ENCODE results near the gene APBB2.
"Not testable (repeated sequence)": the region's sequence is repeated elsewhere in the genome, so short reads cannot be mapped to it uniquely, and the experiment has no call there.

The APBB2 gene

GRCh38 chr4:41061482-41062185 is 152.7 kb downstream of the APBB2 start:
- no peak overlapping the region for H3K27ac ChIP-seq

DNA sequence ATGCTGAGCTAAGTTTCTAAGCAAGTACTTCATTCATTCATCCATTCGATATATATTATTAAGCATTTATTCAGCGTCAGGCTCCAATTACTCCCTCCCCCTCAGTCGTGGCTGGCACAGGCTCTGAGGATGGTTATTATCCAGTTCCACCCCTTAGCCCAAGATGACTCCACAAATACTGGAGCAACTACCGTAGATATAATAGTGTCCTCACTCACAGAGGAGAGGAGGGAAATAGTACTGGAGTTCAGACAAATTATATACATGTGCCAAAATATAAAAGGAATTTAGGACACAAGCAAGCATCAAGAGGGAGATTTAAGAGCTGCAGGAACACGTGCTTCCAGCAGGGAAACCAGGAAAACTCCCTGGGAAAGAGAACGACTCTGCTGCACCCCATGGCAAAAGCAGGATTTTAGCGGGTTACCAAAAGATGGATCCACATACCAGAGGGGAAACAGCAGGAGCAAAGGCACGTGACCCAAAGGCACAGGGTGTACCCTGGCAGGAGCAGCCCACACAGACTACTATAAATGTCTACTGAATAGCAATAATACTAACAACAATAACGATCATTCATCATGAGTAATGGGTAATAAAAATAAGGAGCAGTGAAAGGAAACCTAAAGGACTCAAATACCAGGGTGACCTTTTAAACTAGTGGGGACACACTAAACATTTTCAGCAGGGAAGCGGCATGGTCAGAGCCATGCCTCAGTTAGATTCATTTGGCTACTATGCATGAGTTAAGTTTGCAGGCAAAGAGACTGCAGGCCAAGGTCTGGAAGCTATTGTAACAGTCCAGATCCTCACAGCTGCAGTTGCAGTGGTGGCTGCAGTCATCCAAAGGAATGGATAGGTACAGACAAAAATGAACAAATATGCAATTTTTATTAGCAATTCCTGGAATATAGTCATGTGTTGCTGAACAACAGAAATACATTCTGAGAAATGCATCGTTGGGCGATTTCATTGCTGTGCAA is 153.7 kb downstream of the APBB2 start:
- TF ChIP-seq, protein P1, sequence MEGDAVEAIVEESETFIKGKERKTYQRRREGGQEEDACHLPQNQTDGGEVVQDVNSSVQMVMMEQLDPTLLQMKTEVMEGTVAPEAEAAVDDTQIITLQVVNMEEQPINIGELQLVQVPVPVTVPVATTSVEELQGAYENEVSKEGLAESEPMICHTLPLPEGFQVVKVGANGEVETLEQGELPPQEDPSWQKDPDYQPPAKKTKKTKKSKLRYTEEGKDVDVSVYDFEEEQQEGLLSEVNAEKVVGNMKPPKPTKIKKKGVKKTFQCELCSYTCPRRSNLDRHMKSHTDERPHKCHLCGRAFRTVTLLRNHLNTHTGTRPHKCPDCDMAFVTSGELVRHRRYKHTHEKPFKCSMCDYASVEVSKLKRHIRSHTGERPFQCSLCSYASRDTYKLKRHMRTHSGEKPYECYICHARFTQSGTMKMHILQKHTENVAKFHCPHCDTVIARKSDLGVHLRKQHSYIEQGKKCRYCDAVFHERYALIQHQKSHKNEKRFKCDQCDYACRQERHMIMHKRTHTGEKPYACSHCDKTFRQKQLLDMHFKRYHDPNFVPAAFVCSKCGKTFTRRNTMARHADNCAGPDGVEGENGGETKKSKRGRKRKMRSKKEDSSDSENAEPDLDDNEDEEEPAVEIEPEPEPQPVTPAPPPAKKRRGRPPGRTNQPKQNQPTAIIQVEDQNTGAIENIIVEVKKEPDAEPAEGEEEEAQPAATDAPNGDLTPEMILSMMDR (IDR thresholded peaks at IDR 0.05), result no peak
- Histone ChIP-seq H3K4me3 (ENCODE audit: low read depth in 1 of 2, low read length in 1 of 2) (no peak overlapping the region), H3K9me3 (no peaks in the 10 kb centered on the region), H3K4me1 (ENCODE audit: control insufficient read depth in 1 of 2, insufficient read depth in 1 of 2, low read depth in 1 of 2, low read length in 1 of 2) (no peaks in the 10 kb centered on the region), H3K27ac (no peak overlapping the region), H3K27me3 (no peaks in the 10 kb centered on the region), H3K36me3 (no peaks in the 10 kb centered on the region)

More at GRCh38 chr4:41061482-41062185, 152.7 kb downstream of the APBB2 start:
- Histone ChIP-seq H3K9me3 (no peaks in the 10 kb centered on the region), H3K27me3 (no peaks in the 10 kb centered on the region), H3K4me1 (ENCODE audit: control insufficient read depth in 1 of 2, insufficient read depth in 1 of 2, low read depth in 1 of 2, low read length in 1 of 2) (no peaks in the 10 kb centered on the region), H3K36me3 (no peaks in the 10 kb centered on the region), H3K4me3 (ENCODE audit: low read depth in 1 of 2, low read length in 1 of 2) (no peak overlapping the region)
- TF ChIP-seq, protein P1 (IDR thresholded peaks at IDR 0.05), result no peak

GRCh38 chr4:41059411-41059810 is 154.9 kb downstream of the APBB2 start:
- not testable (repeated sequence) for H3K4me1 ChIP-seq (ENCODE audit: control insufficient read depth in 1 of 2, insufficient read depth in 1 of 2, low read depth in 1 of 2, low read length in 1 of 2); H3K4me3 ChIP-seq (ENCODE audit: low read depth in 1 of 2, low read length in 1 of 2); H3K27me3 ChIP-seq; H3K9me3 ChIP-seq; H3K27ac ChIP-seq; H3K36me3 ChIP-seq

GRCh38 chr4:41058426-41058825 is 155.9 kb downstream of the APBB2 start:
- Histone ChIP-seq H3K36me3 (no peaks in the 10 kb centered on the region), H3K27me3 (no peaks in the 10 kb centered on the region), H3K9me3 (no peaks in the 10 kb centered on the region), H3K4me3 (ENCODE audit: low read depth in 1 of 2, low read length in 1 of 2) (no peak overlapping the region), H3K4me1 (ENCODE audit: control insufficient read depth in 1 of 2, insufficient read depth in 1 of 2, low read depth in 1 of 2, low read length in 1 of 2) (no peaks in the 10 kb centered on the region), H3K27ac (no peak overlapping the region)
- TF ChIP-seq, protein P1 (IDR thresholded peaks at IDR 0.05), result no peak

GRCh38 chr4:41057467-41057866 is 156.9 kb downstream of the APBB2 start:
- TF ChIP-seq, protein P1 (IDR thresholded peaks at IDR 0.05), result no peak
- H3K4me3 ChIP-seq (ENCODE audit: low read depth in 1 of 2, low read length in 1 of 2), result no peak overlapping the region
- H3K4me1 ChIP-seq (ENCODE audit: control insufficient read depth in 1 of 2, insufficient read depth in 1 of 2, low read depth in 1 of 2, low read length in 1 of 2), result no peaks in the 10 kb centered on the region
- H3K27me3 ChIP-seq, result no peaks in the 10 kb centered on the region
- no peak overlapping the region for H3K27ac ChIP-seq
- no peaks in the 10 kb centered on the region for H3K36me3 ChIP-seq
- no peaks in the 10 kb centered on the region for H3K9me3 ChIP-seq

- Histone ChIP-seq H3K4me1 (ENCODE audit: control insufficient read depth in 1 of 2, insufficient read depth in 1 of 2, low read depth in 1 of 2, low read length in 1 of 2) (no peaks in the 10 kb centered on the region), H3K27ac (no peak overlapping the region), H3K27me3 (no peaks in the 10 kb centered on the region), H3K4me3 (ENCODE audit: low read depth in 1 of 2, low read length in 1 of 2) (no peak overlapping the region), H3K36me3 (no peaks in the 10 kb centered on the region), H3K9me3 (no peaks in the 10 kb centered on the region)
- TF ChIP-seq, protein P1 (IDR thresholded peaks at IDR 0.05), result no peak
These were observed 162.1 kb downstream of the APBB2 start for GRCh38 chr4:41052287-41052686.

Data from neutrophil (primary cell).